Measurements from ENCODE around the gene NAXD. TPM values are rescaled to one million over a fixed set of nuclear protein-coding genes. Genes with fewer than 3 reads are reported as not detected.

Gene NAXD
- total RNA-seq, 1 experiment from 2014 or later, result 32.1 TPM

DNA sequence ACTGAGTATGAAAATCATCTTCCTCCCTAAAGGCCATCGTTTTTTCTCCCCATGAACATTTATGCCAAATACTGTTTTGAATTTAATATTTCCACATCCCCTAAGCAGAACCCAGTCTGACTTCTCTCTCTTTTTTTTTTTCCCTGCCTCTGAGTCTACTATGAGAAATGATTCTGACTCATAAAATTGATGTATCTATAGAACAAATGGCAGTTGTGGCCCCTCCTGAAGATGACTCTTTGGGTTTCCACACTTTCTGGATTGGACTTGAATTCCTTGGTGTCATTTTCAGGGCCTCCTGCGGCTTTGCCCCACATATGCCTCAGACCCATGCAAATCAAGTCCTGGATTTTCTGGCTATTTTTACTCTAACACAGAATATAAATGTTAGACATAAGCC is 22.7 kb upstream of the NAXD start (continued):
- no peak for TF ChIP-seq REST (IDR thresholded peaks at IDR 0.05; ENCODE audit: low read depth)
- no peak for TF ChIP-seq CBX3 (IDR thresholded peaks at IDR 0.05; ENCODE audit: low read depth)
- no peak for TF ChIP-seq EGR1 (IDR thresholded peaks at IDR 0.05; ENCODE audit: low read depth)
- TF ChIP-seq SP1 (IDR thresholded peaks at IDR 0.05; ENCODE audit: low read depth), result no peak
- no peak for TF ChIP-seq CEBPB (IDR thresholded peaks at IDR 0.05; ENCODE audit: low read depth)
- no peak for TF ChIP-seq ZBTB33 (IDR thresholded peaks at IDR 0.05; ENCODE audit: extremely low read depth, insufficient replicate concordance, low read length)
- TF ChIP-seq POLR2A (IDR thresholded peaks at IDR 0.05; ENCODE audit: borderline replicate concordance, extremely low read depth, insufficient read depth, insufficient read length), result no peak

GRCh38 chr13:110593430-110594130 is 21.8 kb upstream of the NAXD start:
- Histone ChIP-seq H3K4me1 (ENCODE audit: control insufficient read depth in 1 of 2, insufficient read depth in 2 of 2, low read length in 2 of 2) (peaks cover 2 to 5% of the 10 kb centered on the region in 2 experiments; a peak in 2 of 4 replicates), H2AFZ (ENCODE audit: low read depth, low read length, poor library complexity, severe bottlenecking) (peak overlapping the region; percentile 81), H3K36me3 (ENCODE audit: control insufficient read depth in 1 of 2, insufficient read depth in 2 of 2, low read length in 2 of 2) (no peaks in the 10 kb centered on the region), H3K9ac (ENCODE audit: low read length) (no peak overlapping the region), H4K20me1 (ENCODE audit: insufficient read depth) (no peaks in the 10 kb centered on the region), H3K79me2 (ENCODE audit: insufficient read depth, low read length) (no peaks in the 10 kb centered on the region), H3K27me3 (ENCODE audit: insufficient read depth, low read length) (no peaks in the 10 kb centered on the region), H3K9me2 (ENCODE audit: insufficient read depth) (no peaks in the 10 kb centered on the region), H3K4me3 (replicated peaks in 1 of 2; ENCODE audit: low read depth in 1 of 2, low read length in 2 of 2) (no peak overlapping the region), H3K4me2 (ENCODE audit: low read length) (peak overlapping the region; percentile 27; the same call in 1 of the 2 replicates), H3K27ac (ENCODE audit: low read depth, low read length) (no peak overlapping the region), H3K9me3 (ENCODE audit: control insufficient read depth in 1 of 2, insufficient read depth in 1 of 2, low read depth in 1 of 2, low read length in 2 of 2) (no peaks in the 10 kb centered on the region)
- ChIA-PET POLR2A (interaction anchor here (1.2 to 1.3 kb wide), 2 partner anchors 119 to 122 kb away, joined by 3 read pairs; no protein-coding TSS in a partner anchor), CTCF (interaction anchor here (0.5 to 1.7 kb wide), 14 partner anchors 9 to 455 kb away, joined by 3 to 8 read pairs (median 4); partner anchors contain the start of gene NAXD), RAD21 (ENCODE audit: low non-redundant PET in 1 of 2, low total read pairs in 2 of 2, uncharacterized antibody in 2 of 2, unreplicated experiment in 2 of 2) (interaction anchor here (0.6 to 1.3 kb wide), 3 partner anchors 36 to 138 kb away, joined by 3 to 4 read pairs (median 3); no protein-coding TSS in a partner anchor)
- TF ChIP-seq CTCF (IDR thresholded peaks at IDR 0.05 in 2 of 3, conservative IDR thresholded peaks at IDR 0.05 in 1 of 3; ENCODE audit: borderline replicate concordance in 1 of 3, insufficient read depth in 1 of 3, low read depth in 2 of 3, low read length in 2 of 3), result peak; percentile 48 to 72 (median 70); a peak in 5 of 6 replicates
- peak; percentile 81 for TF ChIP-seq RAD21 (IDR thresholded peaks at IDR 0.05; ENCODE audit: low read depth)
- TF ChIP-seq ZNF274 (IDR thresholded peaks at IDR 0.05; ENCODE audit: low read depth, low read length), result no peak
- no peak for TF ChIP-seq SP1 (IDR thresholded peaks at IDR 0.05; ENCODE audit: low read depth)
- peak; percentile 93 for ATAC-seq
- intact Hi-C loops (cut with micrococcal nuclease), result loop anchor here (2.0 to 10.0 kb wide), 3 partner anchors 139 to 461 kb away; no protein-coding TSS in a partner anchor
- peak; percentile 50 for DNase-seq (ENCODE audit: low read depth, low spot score)
- BruUV-seq (replicated peaks), result no TSS peak

All from HCT116 (cell line).